ENCODE data around the gene GNRHR.

DNA sequence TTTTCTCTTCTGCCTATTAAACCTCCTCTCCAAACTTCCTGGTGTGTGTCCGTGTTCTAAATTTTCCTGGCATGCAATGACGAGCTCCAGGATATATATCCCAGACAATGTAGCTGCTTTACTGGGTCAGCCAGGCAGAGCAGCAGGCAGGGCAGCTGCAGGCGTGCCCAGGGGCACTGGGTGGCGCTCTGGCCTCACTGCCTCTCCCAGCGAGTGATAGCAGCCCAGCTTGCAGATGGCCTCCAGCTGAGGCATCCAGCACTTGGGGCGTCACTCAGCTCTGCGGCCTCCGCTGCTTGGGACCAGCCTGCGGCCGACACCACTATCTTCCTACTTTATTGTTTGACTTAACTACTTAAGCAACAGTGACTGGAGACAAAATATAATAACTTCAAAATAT lies 30.2 kb downstream of the GNRHR start:
- TF ChIP-seq, protein P1, sequence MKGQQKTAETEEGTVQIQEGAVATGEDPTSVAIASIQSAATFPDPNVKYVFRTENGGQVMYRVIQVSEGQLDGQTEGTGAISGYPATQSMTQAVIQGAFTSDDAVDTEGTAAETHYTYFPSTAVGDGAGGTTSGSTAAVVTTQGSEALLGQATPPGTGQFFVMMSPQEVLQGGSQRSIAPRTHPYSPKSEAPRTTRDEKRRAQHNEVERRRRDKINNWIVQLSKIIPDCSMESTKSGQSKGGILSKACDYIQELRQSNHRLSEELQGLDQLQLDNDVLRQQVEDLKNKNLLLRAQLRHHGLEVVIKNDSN (IDR thresholded peaks at IDR 0.05), result no peak
- no peak for TF ChIP-seq ZBTB7A (IDR thresholded peaks at IDR 0.05; ENCODE audit: low read depth)
- no peak for TF ChIP-seq YY1 (IDR thresholded peaks at IDR 0.05; ENCODE audit: low read depth)
- no peak for TF ChIP-seq EP300 (IDR thresholded peaks at IDR 0.05; ENCODE audit: borderline replicate concordance)

Data from Ishikawa (cell line).